HG02759 (cell line): ENCODE results near the gene ANKAR.
A peak's percentile ranks its signal among the peaks of the same experiment; 100 is the strongest.
"Not testable (repeated sequence)": the region's sequence is repeated elsewhere in the genome, so short reads cannot be mapped to it uniquely, and the experiment has no call there.

Source experiments
- ATAC-seq: cut with Tn5 transposase; IDR thresholded peaks from one replicate; pipeline ENCODE4 v1.9.1; 2021; ENCODE audit warnings: mild to moderate bottlenecking, moderate library complexity; ENCODE audit not compliant: unreplicated experiment

ANKAR gene

DNA sequence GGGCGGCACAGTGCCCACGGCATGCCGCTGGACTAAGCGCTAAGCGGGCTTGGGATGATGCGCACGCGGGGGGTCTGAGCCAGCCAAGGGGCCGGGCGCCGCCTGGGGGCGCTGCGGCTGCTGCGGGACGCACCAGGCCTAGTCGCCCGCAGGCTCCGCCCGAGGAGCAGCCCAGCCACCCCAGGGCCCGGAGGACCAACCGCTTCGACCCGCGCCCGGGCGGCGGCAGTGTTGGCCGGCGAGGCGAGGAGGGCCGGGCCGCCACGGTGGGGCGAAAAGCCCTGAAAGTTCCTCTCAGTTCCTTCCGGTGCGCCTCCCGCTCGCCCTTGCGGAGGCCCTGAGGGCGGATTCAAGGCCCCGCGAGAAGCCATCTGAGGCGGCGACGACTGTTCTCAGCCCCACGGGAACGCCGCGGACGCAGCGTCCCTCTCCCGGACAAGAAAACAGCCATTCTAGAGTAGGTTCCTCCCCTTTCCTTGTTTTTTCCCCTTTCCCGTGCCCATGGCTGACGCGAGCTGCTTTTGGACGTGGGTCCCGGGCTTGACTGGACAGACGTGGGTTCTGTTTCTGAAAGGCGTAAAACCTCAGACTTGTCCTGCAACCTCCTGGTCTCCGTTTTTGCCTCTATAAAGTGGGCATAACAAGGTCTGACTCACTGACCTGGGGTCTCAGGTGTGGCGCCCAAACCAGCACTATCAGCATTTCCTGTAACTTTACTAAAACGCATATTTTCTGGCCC is at the start of gene ANKAR:
Gene ANKAR (plus strand): TSS at position 297 of the 739 bp plus-strand sequence. CDS start 1,821 bp downstream, outside the sequence.
- peak; percentile 96 for ATAC-seq

- no peak for ATAC-seq
These were observed 48.8 kb upstream of the ANKAR start for GRCh38 chr2:189625636-189626035.

DNA sequence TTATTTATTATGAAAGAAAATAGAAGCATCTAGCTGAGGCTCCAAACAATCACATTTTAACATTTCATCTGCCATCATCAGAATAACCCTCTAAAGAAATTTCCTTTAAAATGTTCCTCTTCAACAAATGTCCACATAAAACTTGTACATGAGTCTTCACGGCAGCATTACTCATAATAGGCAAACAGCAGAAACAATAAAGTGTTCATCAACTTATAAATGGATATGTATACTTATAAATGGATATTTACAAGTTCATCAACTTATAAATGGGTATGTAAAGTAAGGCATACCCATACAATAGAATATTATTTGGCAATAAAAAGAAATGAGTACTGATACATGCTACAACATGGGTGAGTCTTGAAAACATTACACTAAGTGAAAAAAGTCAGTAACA is 46.7 kb upstream of the ANKAR start:
- no peak for ATAC-seq

- no peak for ATAC-seq
These were observed 45.5 kb upstream of the ANKAR start for GRCh38 chr2:189628817-189629530.

DNA sequence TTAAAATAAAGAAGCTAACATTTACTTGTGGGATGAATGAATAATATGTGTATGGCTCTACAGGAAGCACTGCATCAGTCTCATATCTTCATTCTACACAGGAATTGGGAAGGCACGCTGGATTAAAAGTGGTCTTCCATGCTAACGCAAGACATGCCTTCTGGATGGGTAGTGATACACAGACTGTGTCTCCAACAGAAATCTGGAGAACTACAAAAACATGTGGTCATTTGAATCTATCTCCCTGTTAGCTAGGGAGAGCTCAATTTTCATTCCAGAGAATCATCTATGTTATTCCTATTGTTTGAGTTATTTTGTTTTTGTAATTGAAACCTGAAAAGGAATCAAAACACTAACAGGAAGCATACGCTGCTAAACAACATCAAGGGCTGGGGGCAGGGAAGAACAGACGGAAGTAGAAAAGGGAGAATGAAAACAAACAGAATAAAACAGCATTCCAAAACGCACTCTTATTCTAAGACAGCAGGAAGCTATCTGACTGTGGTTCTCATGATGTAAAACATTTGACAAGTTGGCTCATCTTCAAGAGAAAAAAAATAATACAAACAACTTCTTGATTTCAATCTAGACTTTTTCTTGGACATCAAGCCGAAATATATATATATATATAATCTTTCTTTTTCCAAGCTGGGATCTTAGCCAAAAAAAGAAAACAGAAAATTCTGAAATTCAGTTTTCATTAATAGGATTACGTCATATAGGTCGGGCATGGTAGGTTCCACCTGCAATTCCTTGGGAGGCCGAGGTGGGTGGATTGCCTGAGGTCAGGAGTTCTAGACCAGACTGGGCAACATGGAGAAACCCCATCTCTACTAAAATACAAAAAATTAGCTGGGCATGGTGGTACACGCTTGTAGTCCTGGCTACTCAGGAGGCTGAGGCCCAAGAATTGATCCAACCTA is 44.7 kb upstream of the ANKAR start:
- ATAC-seq, result no peak

GRCh38 chr2:189631849-189632248 is 42.6 kb upstream of the ANKAR start:
- ATAC-seq, result no peak

DNA sequence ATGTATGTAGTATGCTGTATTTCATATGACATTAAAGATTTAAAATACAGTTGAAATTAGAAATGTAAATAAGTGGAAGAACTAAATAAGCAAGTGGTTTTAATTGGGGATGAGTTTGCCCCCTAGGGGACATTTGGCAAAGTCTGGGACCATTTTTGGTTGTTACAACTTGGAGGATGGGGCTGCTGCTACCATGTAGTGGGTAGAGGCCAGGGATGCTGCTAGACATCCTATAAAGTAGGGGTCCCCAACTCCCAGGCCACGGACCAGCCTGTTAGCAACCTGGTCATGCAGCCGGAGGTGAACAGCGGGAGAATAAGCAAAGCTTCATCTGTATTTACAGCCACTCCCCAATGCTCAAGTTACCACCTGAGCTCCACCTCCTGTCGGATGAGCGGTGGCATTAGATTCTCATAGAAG is 41.1 kb upstream of the ANKAR start:
- ATAC-seq, result no peak

GRCh38 chr2:189635353-189635752 is 39.1 kb upstream of the ANKAR start:
- ATAC-seq, result no peak

DNA sequence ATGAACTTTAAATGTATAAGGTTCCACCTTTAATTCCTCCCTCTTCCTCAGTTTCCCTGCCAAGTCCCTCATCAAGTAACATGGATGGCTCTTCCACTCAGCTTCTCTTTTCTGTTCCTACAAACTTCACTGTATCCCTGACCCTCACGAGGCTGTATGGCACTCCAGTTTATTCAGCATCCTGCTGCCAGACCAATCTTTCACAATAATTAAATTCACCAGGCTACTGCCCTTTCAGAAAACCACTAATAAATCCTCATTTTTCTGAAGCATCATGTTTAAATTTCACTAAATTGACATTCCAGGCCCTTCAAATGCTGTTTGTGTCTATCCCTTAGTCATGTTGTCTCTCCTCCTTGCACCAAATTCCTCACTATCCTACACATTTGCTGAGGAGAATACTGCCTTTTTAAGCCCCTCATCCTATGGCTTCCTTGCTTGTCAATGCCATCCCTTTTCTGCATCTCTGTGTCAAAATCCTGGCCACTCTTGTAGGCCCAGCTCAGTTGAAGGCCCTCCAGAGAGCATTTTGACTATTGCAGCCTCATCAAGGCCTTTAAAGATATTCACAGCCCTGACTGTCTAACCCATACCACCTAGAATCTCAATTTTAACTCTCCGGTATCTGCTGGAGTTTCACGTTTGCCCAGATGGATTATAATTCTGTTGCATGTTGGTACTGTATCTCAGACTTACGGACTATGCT is 36.0 kb upstream of the ANKAR start:
- ATAC-seq, result no peak

GRCh38 chr2:189639007-189639609 is 35.4 kb upstream of the ANKAR start:
- no peak for ATAC-seq

- no peak for ATAC-seq
These were observed 33.5 kb upstream of the ANKAR start for GRCh38 chr2:189641002-189641401.

DNA sequence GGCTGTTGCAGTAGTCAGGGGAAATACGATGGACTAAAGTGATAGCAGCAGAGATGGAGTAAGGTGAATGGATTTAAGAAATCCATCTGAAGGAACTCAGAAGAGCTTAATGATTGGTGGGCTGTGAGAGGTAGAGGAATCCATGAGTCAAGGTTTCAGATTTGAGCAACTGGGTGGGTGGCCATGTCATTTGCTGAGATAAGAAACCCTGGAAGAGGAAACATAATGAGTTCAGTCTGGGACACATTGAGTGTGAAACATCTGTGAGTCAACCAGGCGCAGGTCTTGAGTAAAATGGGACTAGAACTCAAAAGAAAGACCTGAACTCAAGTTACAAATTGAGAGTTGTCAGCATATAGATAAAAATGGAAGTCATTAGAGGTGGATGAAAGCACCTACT is 32.9 kb upstream of the ANKAR start:
- ATAC-seq, result no peak

DNA sequence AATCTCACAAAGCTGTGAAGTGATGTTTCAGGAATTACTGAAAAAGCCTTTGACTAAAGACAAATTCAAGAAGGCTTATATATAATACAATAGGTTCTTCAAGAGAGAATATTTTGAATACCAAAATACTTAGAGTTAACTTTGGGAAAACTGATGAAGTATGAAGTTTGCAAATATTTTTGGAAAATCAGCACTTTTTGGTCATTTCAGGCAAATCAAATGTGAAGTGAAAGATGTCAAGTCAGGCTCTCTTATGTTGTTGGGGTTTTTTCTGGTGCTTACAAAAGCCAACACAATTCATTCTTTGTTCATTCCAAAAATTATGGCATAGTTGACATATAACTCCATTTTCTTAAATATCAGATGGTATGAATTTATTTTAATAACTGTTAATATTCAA is 27.9 kb upstream of the ANKAR start:
- no peak for ATAC-seq

DNA sequence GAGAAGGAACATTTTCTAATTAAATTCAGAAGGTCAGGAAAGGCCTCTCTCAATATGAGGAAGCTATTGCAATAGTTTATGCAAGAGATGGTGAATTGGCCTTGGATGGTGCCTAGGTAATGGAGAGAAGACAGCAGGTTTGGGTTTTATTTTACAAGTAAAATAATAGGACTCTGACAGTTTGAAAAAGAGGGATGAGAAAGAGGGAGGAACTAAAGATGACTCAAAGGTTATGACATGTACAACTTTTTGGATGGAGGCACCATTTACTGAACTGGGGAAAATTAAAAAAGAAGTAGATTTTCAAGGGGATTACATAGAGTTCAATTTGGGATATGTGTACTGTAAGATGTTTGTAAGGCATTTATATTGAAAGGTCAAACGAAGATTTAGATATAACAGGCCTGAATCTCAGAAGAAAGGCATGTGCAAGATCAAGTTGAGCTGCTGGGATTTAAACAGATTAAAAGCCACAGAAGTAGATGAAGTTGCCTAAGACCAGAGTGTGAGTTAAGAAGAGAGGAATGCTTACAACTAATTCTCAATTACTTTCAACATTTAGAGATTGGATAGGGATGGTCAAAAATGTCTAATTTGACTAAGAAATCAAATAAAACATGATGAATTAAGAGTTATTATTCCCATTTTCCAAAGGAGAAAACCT is 25.5 kb upstream of the ANKAR start:
- no peak for ATAC-seq

- ATAC-seq, result no peak
These were observed 23.2 kb upstream of the ANKAR start for GRCh38 chr2:189651284-189651683.

DNA sequence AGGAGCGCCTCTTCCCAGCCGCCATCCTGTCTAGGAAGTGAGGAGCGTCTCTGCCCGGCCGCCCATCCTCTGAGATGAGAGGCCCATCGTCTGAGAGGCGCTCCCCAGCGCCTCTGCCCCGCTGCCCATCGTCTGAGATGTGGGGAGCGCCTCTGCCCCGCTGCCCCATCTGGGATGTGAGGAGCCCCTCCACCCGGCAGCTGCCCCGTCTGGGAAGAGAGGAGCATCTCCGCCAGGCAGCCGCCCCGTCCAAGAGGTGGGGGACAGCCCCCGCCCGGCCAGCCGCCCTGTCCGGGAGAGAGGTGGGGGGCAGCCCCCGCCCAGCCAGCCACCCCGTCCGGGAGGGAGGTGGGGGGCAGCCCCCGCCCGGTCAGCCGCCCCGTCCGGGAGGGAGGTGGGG is 21.0 kb upstream of the ANKAR start:
- ATAC-seq, result not testable (repeated sequence)

- no peak for ATAC-seq
These were observed 19.8 kb upstream of the ANKAR start for GRCh38 chr2:189654641-189655040.

GRCh38 chr2:189657867-189658266 is 16.6 kb upstream of the ANKAR start:
- peak; percentile 35 for ATAC-seq

GRCh38 chr2:189658306-189659212 is 15.9 kb upstream of the ANKAR start:
- ATAC-seq, result no peak
